HepG2 (cell line): ENCODE data around the gene COQ8A. TPM values are rescaled to one million over a fixed set of nuclear protein-coding genes. Genes with fewer than 3 reads are reported as not detected.

ENCODE experiments used
- ATAC-seq: fragments of 200-7000 bp; cut with Tn5 transposase; 3 replicates; pipeline ENCODE4 v1.9.1; 2020; ENCODE audit warnings: mild to moderate bottlenecking, moderate library complexity
- BruUV-seq: library from RNA; stranded (reverse); fragments of 400-500 nt; replicated peaks from 2 replicates; lab custom pipeline; 2021; lab: Mats Ljungman, UMichigan
- CTCF ChIA-PET: fragments of 300-600 bp; formaldehyde crosslinking; extraction: SDS; loops from one replicate; lab custom pipeline; 2021; ENCODE audit warnings: low total read pairs, inconsistent platforms, low intra/inter-chr PET ratio; lab: Yijun Ruan, JAX
- POLR2A ChIA-PET: fragments of 350-600 bp; sonication (Branson Sonifier 250); formaldehyde crosslinking; loops from one replicate; lab custom pipeline; 2020; ENCODE audit warnings: antibody characterized with exemption, inconsistent platforms; lab: Yijun Ruan, JAX
- DNase-seq: peaks from one replicate; pipeline ENCODE4 v3.0.0-alpha.2; 2015; ENCODE audit warnings: low spot score
- FAIRE-seq: peaks from 3 replicates; lab custom pipeline; 2011; peaks lifted over from hg19 to GRCh38; lab: Jason Lieb, UNC
- H2AFZ ChIP-seq: one replicate; pipeline ENCODE4 v1.6.1; 2011; ENCODE audit warnings: low read length, inconsistent platforms
- H3K27ac ChIP-seq: fragments of 300-600 bp; 3 replicates; pipeline ENCODE4 v1.8.0; 2011; ENCODE audit warnings: mixed run types, mild to moderate bottlenecking, mixed read lengths, low read length, inconsistent platforms; ENCODE audit not compliant: insufficient read depth; ENCODE audit errors: extremely low read length
- H3K27me3 ChIP-seq, 2 experiments: fragments of 200-600 bp in 1 of 2; 2 replicates in 1 of 2; 3 replicates in 1 of 2; pipeline versions ENCODE4 v1.6.0 to v1.8.0; 2011; ENCODE audit warnings: low read length in 2 of 2, mild to moderate bottlenecking in 2 of 2, moderate library complexity in 2 of 2, inconsistent platforms in 1 of 2; ENCODE audit not compliant: insufficient read depth in 2 of 2, control insufficient read depth in 1 of 2
- H3K36me3 ChIP-seq, 2 experiments: fragments of 200-600 bp in 1 of 2; replicated peaks in 1 of 2; 2 replicates in 1 of 2; 3 replicates in 1 of 2; pipeline versions ENCODE4 v1.5.1 to v1.8.0; 2011; ENCODE audit warnings: low read length in 2 of 2, inconsistent platforms in 1 of 2; ENCODE audit not compliant: insufficient read depth in 2 of 2, control insufficient read depth in 1 of 2
- H3K4me1 ChIP-seq: 2 replicates; pipeline ENCODE4 v1.5.1; 2012; ENCODE audit warnings: low read length, inconsistent platforms; ENCODE audit not compliant: insufficient read depth
- H3K4me2 ChIP-seq: 2 replicates; pipeline ENCODE4 v1.6.0; 2011; ENCODE audit warnings: low read depth, low read length, inconsistent platforms
- H3K4me3 ChIP-seq, 3 experiments: fragments of 200-600 bp in 1 of 3; sonication (generic), shearing (Covaris generic) in 1 of 3; replicated peaks in 1 of 3; 2 replicates each; pipeline ENCODE4 v1.5.1; 2011 to 2016; ENCODE audit warnings: low read length in 3 of 3, inconsistent platforms in 2 of 3, low read depth in 2 of 3, mild to moderate bottlenecking in 2 of 3, control low read depth in 1 of 3, mixed read lengths in 1 of 3; ENCODE audit not compliant: insufficient read depth in 1 of 3
- H3K79me2 ChIP-seq: one replicate; pipeline ENCODE4 v1.6.1; 2011; ENCODE audit warnings: low read length, inconsistent platforms; ENCODE audit not compliant: insufficient read depth
- H3K9ac ChIP-seq: 2 replicates; pipeline ENCODE4 v1.6.0; 2011; ENCODE audit warnings: mild to moderate bottlenecking, low read depth, low read length, inconsistent platforms; ENCODE audit not compliant: insufficient read depth
- H3K9me3 ChIP-seq: 2 replicates; pipeline ENCODE4 v1.5.1; 2012; ENCODE audit warnings: mild to moderate bottlenecking, low read length
- H4K20me1 ChIP-seq: 2 replicates; pipeline ENCODE4 v1.6.0; 2011; ENCODE audit warnings: inconsistent platforms, mild to moderate bottlenecking, low read length, moderate library complexity; ENCODE audit not compliant: insufficient read depth
- ARNTL ChIP-seq: sonication (generic); formaldehyde crosslinking; IDR thresholded peaks from 2 replicates; pipeline ENCODE4 v1.4.0; 2020; ENCODE audit warnings: mild to moderate bottlenecking, missing genetic modification reagents
- HBP1 ChIP-seq: IDR thresholded peaks from 2 replicates; pipeline ENCODE4 v1.6.1; 2016; ENCODE audit warnings: low read depth, control low read depth
- KLF12 ChIP-seq: sonication (generic); formaldehyde crosslinking; IDR thresholded peaks from 2 replicates; pipeline ENCODE4 v1.4.0; 2020; ENCODE audit warnings: missing genetic modification reagents, borderline replicate concordance
- SKI ChIP-seq: fragments of 450-650 bp; IDR thresholded peaks from one replicate; pipeline ENCODE4 v1.6.1; 2018; ENCODE audit warnings: mild to moderate bottlenecking; ENCODE audit not compliant: partially characterized antibody
- ZNF629 ChIP-seq: sonication (generic); formaldehyde crosslinking; conservative IDR thresholded peaks from 2 replicates; pipeline ENCODE4 v1.5.0; 2020; ENCODE audit warnings: missing genetic modification reagents
- ZNF768 ChIP-seq: sonication (generic); formaldehyde crosslinking; IDR thresholded peaks from 2 replicates; pipeline ENCODE4 v1.4.0; 2020; ENCODE audit warnings: missing genetic modification reagents
- WGBS: methylation state at CpG from one replicate; pipeline ENCODE4 v1.1.6; 2017; ENCODE audit warnings: low lambda C conversion rate; 5-methylcytosine and 5-hydroxymethylcytosine counted together
- in situ Hi-C: cut with HindIII; loops from 2 replicates; pipeline ENCODE4 v1.10.0; 2017; ENCODE audit warnings: low pct_unique_long_range_greater_than_20kb; ENCODE audit not compliant: extremely low pct_ligation_motif_present
- intact Hi-C: fragments of 100-400 bp; cut with micrococcal nuclease; formaldehyde crosslinking; loops from one replicate; pipeline ENCODE4 v1.10.0; 2022; ENCODE audit not compliant: unreplicated experiment
- polyA plus RNA-seq, 8 experiments: library from polyadenylated mRNA; depleted of rRNA in 3 of 8; stranded (reverse) in 7 of 8; unstranded in 1 of 8; fragments of >200 nt; fragmentation: Illumina TruSeq in 4 of 8; extraction: Trizol in 4 of 8; gene quantifications; 2 replicates each; pipeline versions ENCODE4 v1.2.1 to v1.2.3, GENCODE V29; 2011 to 2016; ENCODE audit warnings: low read depth in 4 of 8, missing spikeins in 1 of 8, mixed read lengths in 1 of 8; ENCODE audit not compliant: insufficient read depth in 1 of 8
- total RNA-seq, 5 experiments: library from RNA; depleted of rRNA; stranded (reverse); fragments of >200 nt; fragmentation: Illumina TruSeq; extraction: Trizol; gene quantifications; 2 replicates each; pipeline ENCODE4 v1.2.3, GENCODE V29; 2016; ENCODE audit warnings: low read depth in 1 of 5
- TF ChIP-seq, protein P1 (sequence below): sonication (generic); formaldehyde crosslinking; IDR thresholded peaks from 2 replicates; pipeline ENCODE4 v1.4.0; 2020; ENCODE audit warnings: missing genetic modification reagents

Gene COQ8A
- total and polyA plus RNA-seq, 2 of the 13 experiments (the other 11 are each of a cell fraction or from before 2014, with no cell fraction given): 60.4 to 88.7 TPM

DNA sequence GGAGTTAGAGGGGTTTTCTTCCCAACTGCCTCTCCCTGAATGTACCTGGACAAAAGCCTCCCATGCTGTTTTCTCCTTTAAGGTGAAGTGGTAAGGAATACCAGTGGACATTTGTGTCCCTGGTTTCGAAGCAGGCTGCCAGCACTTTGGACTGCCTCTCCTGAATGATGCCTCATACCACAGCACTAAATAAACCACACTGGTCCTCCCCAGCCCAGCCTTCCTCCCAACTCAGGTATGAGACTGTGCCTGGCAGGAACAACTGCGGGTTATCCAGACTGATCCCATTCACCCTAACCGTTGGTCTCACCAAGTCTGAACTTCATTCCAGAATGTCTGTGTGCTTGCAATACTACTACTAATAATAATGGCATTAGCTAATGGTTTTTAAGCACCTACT, 9.3 kb downstream of the COQ8A start (continued):
- TF ChIP-seq, protein P1, sequence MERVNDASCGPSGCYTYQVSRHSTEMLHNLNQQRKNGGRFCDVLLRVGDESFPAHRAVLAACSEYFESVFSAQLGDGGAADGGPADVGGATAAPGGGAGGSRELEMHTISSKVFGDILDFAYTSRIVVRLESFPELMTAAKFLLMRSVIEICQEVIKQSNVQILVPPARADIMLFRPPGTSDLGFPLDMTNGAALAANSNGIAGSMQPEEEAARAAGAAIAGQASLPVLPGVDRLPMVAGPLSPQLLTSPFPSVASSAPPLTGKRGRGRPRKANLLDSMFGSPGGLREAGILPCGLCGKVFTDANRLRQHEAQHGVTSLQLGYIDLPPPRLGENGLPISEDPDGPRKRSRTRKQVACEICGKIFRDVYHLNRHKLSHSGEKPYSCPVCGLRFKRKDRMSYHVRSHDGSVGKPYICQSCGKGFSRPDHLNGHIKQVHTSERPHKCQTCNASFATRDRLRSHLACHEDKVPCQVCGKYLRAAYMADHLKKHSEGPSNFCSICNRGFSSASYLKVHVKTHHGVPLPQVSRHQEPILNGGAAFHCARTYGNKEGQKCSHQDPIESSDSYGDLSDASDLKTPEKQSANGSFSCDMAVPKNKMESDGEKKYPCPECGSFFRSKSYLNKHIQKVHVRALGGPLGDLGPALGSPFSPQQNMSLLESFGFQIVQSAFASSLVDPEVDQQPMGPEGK (CRISPR knock-in tag): no peak
- no peak for TF ChIP-seq SKI
- TF ChIP-seq ARNTL (CRISPR knock-in tag): no peak

DNA sequence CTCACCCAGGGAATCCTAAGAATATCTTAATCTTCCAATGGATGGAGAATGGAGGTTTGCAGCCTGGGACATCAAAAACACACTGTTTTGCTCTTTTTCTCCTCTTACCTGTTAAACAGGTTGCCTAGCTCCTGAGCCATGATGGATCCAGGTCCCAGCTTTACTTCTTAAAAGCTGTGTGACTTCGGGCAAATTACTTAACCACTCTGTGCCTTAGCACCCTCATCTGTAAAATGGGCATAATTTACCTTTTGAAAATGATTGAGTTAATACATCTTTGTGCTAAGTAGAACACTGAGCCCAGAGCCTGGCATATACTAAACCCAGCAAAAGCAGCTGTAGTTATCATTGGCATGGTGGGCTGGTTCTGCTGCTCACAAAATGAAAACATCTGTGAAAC, 10.2 kb downstream of the COQ8A start:
- peaks cover 3 to 31% of the 10 kb centered on the region in 2 experiments; a peak in 4 of 5 replicates for H3K36me3 ChIP-seq
- no peak overlapping the region for H3K4me3 ChIP-seq
- H3K4me2 ChIP-seq: no peak overlapping the region
- no peak overlapping the region for H2AFZ ChIP-seq
- ChIA-PET CTCF (no interaction called here), POLR2A (interaction anchor here (0.8 kb wide), 1 partner anchor 10 kb away, joined by 4 read pairs; the partner anchor contains the start of gene COQ8A)
- peaks cover 50% of the 10 kb centered on the region for H4K20me1 ChIP-seq
- in situ Hi-C loops: no loop called here
- 100% methylated on average over 1 of the region's 1 CpG for whole genome bisulfite sequencing
- DNase-seq (no peak), FAIRE-seq (no peak), ATAC-seq (no peak)
- no peak overlapping the region for H3K27ac ChIP-seq
- intact Hi-C loops: no loop called here
- no TSS peak for BruUV-seq
- H3K79me2 ChIP-seq: peaks cover 100% of the 10 kb centered on the region
- peaks cover 45% of the 10 kb centered on the region for H3K4me1 ChIP-seq
- no peaks in the 10 kb centered on the region for H3K9me3 ChIP-seq
- H3K9ac ChIP-seq: no peak overlapping the region
- no peaks in the 10 kb centered on the region for H3K27me3 ChIP-seq
- TF ChIP-seq KLF12 (no peak), HBP1 (CRISPR knock-in tag) (no peak), ZNF629 (CRISPR knock-in tag) (peak; percentile 81), ZNF768 (CRISPR knock-in tag) (peak; percentile 82; the same call in 1 of the 2 replicates)
